Kidney (tissue), 14 donors: ENCODE results near the gene NGFR. TPM values are rescaled to one million over a fixed set of nuclear protein-coding genes. Genes with fewer than 3 reads are reported as not detected.
A peak's percentile ranks its signal among the peaks of the same experiment; 100 is the strongest.

Experiments
- DNase-seq, 5 donors: peaks; one replicate each; pipeline ENCODE4 v3.0.0-alpha.2; 2013 to 2020
- FAIRE-seq: peaks from 2 replicates; lab custom pipeline; 2012; peaks lifted over from hg19 to GRCh38; lab: Jason Lieb, UNC
- H3K27ac ChIP-seq, 2 donors: one replicate each; pipeline ENCODE4 v1.7.0; 2013; ENCODE audit warnings: low read depth in 2 of 2, low read length in 2 of 2, inconsistent platforms in 1 of 2
- H3K27me3 ChIP-seq: one replicate; pipeline ENCODE4 v1.7.1; 2013; ENCODE audit warnings: low read length, inconsistent platforms; ENCODE audit not compliant: control insufficient read depth, insufficient read depth
- H3K36me3 ChIP-seq, 3 donors: one replicate each; pipeline versions ENCODE4 v1.7.0 to v1.7.1; 2013; ENCODE audit warnings: low read length in 3 of 3, control low read depth in 1 of 3, inconsistent platforms in 1 of 3; ENCODE audit not compliant: insufficient read depth in 3 of 3, control insufficient read depth in 2 of 3
- H3K4me1 ChIP-seq, 3 donors: one replicate each; pipeline versions ENCODE4 v1.7.0 to v1.7.1; 2013; ENCODE audit warnings: low read length in 3 of 3, inconsistent platforms in 1 of 3, low read depth in 1 of 3; ENCODE audit not compliant: control insufficient read depth in 2 of 3, insufficient read depth in 2 of 3
- H3K4me3 ChIP-seq, 3 donors: one replicate each; pipeline versions ENCODE4 v1.7.0 to v1.8.1; 2013; ENCODE audit warnings: low read length in 3 of 3, control low read depth in 1 of 3, inconsistent platforms in 1 of 3
- H3K9ac ChIP-seq, 3 donors: one replicate each; pipeline versions ENCODE4 v1.7.0 to v1.7.1; 2013; ENCODE audit warnings: low read length in 3 of 3, control low read depth in 1 of 3, inconsistent platforms in 1 of 3
- H3K9me3 ChIP-seq, 3 donors: one replicate each; pipeline versions ENCODE4 v1.7.0 to v1.7.1; 2013; ENCODE audit warnings: low read length in 3 of 3, control low read depth in 1 of 3, inconsistent platforms in 1 of 3; ENCODE audit not compliant: control insufficient read depth in 2 of 3, insufficient read depth in 1 of 3
- intact Hi-C: fragments of 100-400 bp; cut with DNase I; formaldehyde crosslinking; loops from one replicate; pipeline ENCODE4 v1.11.1; 2022
- polyA plus RNA-seq: library from polyadenylated mRNA; stranded (reverse); fragments of 350-450 nt; fragmentation: Illumina TruSeq; extraction: RNeasy Lipid Tissue Mini Kit (QIAGEN cat#74804); gene quantifications from one replicate; pipeline ENCODE4 v1.2.3, GENCODE V29; 2014; ENCODE audit warnings: low read depth, low replicate concordance; ENCODE audit not compliant: insufficient read depth
- total RNA-seq: library from RNA; stranded (reverse); fragmentation: NEBNext Ultra II Directional; extraction: Animal tissue kit (Norgen Biotek cat#: 25700); gene quantifications from one replicate; pipeline ENCODE4 v1.2.1, GENCODE V29; 2021
- TF ChIP-seq, protein P1 (sequence below): IDR thresholded peaks from 3 replicates; pipeline ENCODE4 v1.5.1; 2012; ENCODE audit warnings: mild to moderate bottlenecking, moderate library complexity, borderline replicate concordance; ENCODE audit not compliant: insufficient read depth; ENCODE audit errors: extremely low read depth
- donor health status: control.
- donor health status: control.
- donor health status: control.
- donor health status: control.
- donor health status: control.
- donor health status: DM: yes; HTN: yes; CAD: no.
- donor health status: Normal renal cell carcinoma (clear cell type).

The NGFR gene
- total and polyA plus RNA-seq, 2 donors from 2014 or later: 9.4 to 13.2 TPM

DNA sequence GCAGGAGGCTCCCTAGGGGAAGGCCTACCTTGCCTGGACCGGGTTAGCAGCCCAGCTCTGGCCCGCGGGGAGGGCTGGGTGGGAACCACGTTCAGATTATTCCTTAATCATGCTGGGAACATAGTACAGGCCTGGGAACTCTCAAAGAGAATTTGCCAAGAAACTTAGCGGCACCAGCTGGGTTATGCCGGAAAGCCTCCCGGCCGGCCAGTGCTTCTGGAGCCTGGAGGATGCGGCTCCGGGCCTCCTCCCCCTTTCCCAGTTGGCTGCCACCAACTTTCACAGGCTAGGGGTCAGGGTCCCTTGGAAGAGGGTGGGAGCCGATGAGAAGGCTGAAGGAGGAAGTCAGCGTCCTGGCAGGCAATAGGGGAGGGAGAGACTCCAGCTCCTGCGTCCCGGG, 10.8 kb downstream of the NGFR start:
- no peak for FAIRE-seq
- H3K36me3 ChIP-seq: no peaks in the 10 kb centered on the region
- intact Hi-C loops: no loop called here
- H3K4me3 ChIP-seq: no peak overlapping the region
- H3K9ac ChIP-seq: no peak overlapping the region
- peaks cover 0 to 4% (median 0%) of the 10 kb centered on the region in 3 donors for H3K4me1 ChIP-seq
- no peaks in the 10 kb centered on the region for H3K27me3 ChIP-seq
- TF ChIP-seq, protein P1, sequence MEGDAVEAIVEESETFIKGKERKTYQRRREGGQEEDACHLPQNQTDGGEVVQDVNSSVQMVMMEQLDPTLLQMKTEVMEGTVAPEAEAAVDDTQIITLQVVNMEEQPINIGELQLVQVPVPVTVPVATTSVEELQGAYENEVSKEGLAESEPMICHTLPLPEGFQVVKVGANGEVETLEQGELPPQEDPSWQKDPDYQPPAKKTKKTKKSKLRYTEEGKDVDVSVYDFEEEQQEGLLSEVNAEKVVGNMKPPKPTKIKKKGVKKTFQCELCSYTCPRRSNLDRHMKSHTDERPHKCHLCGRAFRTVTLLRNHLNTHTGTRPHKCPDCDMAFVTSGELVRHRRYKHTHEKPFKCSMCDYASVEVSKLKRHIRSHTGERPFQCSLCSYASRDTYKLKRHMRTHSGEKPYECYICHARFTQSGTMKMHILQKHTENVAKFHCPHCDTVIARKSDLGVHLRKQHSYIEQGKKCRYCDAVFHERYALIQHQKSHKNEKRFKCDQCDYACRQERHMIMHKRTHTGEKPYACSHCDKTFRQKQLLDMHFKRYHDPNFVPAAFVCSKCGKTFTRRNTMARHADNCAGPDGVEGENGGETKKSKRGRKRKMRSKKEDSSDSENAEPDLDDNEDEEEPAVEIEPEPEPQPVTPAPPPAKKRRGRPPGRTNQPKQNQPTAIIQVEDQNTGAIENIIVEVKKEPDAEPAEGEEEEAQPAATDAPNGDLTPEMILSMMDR: no peak
- no peak overlapping the region for H3K27ac ChIP-seq
- H3K9me3 ChIP-seq: no peaks in the 10 kb centered on the region
- DNase-seq: peak in 3 of 5 donors; percentile 25 to 77 (median 27)

DNA sequence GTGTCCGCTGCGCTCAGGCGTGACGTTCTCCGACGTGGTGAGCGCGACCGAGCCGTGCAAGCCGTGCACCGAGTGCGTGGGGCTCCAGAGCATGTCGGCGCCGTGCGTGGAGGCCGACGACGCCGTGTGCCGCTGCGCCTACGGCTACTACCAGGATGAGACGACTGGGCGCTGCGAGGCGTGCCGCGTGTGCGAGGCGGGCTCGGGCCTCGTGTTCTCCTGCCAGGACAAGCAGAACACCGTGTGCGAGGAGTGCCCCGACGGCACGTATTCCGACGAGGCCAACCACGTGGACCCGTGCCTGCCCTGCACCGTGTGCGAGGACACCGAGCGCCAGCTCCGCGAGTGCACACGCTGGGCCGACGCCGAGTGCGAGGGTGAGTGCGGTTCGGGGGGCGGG, 11.2 kb downstream of the NGFR start:
- Histone ChIP-seq H3K4me1 (peaks cover 0 to 4% (median 0%) of the 10 kb centered on the region in 3 donors), H3K36me3 (no peaks in the 10 kb centered on the region), H3K27me3 (no peaks in the 10 kb centered on the region), H3K9ac (no peak overlapping the region), H3K27ac (no peak overlapping the region), H3K9me3 (no peaks in the 10 kb centered on the region), H3K4me3 (no peak overlapping the region)
- DNase-seq: no peak
- no peak for FAIRE-seq
- TF ChIP-seq, protein P1: no peak
- intact Hi-C loops: no loop called here

DNA sequence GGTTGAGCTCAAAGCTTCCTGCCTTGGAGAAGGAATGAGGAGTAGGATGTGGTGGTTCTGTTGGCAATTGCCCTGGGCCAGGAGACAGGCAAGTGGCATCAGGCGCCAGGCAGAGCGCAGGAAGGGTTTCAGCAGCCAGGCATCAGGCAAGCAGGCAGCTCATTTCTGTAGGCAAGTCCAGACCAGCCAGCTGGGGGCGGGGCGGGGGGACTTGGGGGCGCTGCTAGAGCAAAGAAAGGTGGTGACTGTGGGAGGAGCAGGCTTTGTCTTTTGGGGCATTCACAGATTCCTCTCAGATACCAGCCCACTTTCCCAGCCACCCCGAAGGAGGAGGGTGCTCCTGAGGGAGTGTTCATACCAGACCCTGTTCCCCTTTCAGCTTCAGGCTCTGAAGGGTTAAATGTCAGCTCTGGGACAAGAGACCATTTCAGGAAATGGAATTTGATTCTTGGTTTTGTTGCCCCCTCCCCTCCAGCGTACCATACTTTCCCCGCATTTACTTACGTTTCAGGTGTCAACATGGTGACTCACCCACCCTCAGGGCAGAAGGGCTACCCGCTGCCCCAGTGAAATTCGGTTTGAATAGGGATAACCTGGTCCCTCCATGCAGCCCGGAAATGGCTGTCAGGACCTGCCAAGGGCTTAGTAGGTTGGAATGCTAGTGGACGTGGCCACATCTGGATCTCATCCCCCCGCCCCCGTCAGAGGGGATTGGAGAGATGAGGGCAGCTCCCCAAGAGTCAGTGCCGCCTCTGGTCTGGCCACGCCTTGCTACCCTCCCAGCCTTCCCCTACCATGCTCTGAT, 13.2 kb downstream of the NGFR start:
- DNase-seq (peak in 4 of 5 donors; percentile 39 to 66 (median 54)), FAIRE-seq (no peak)
- peak overlapping the region in 1 of 3 donors; percentile 11 for H3K4me3 ChIP-seq
- H3K27me3 ChIP-seq: no peaks in the 10 kb centered on the region
- no peaks in the 10 kb centered on the region for H3K36me3 ChIP-seq
- no peak overlapping the region for H3K27ac ChIP-seq
- H3K4me1 ChIP-seq: peaks cover 0 to 4% (median 0%) of the 10 kb centered on the region in 3 donors
- TF ChIP-seq, protein P1: no peak
- intact Hi-C loops: no loop called here
- no peak overlapping the region for H3K9ac ChIP-seq
- no peaks in the 10 kb centered on the region for H3K9me3 ChIP-seq
